DMS53 treated with DMSO at 0.1 percent for 48 hours (cell line): Measurements from ENCODE around the gene LCA5L.
"Not testable (repeated sequence)": the region's sequence is repeated elsewhere in the genome, so short reads cannot be mapped to it uniquely, and the experiment has no call there.

Experiments
- DNase-seq: peaks from one replicate; lab custom pipeline; 2025; ENCODE audit not compliant: unreplicated experiment; lab: John Stamatoyannopoulos, UW

The LCA5L gene

DNA sequence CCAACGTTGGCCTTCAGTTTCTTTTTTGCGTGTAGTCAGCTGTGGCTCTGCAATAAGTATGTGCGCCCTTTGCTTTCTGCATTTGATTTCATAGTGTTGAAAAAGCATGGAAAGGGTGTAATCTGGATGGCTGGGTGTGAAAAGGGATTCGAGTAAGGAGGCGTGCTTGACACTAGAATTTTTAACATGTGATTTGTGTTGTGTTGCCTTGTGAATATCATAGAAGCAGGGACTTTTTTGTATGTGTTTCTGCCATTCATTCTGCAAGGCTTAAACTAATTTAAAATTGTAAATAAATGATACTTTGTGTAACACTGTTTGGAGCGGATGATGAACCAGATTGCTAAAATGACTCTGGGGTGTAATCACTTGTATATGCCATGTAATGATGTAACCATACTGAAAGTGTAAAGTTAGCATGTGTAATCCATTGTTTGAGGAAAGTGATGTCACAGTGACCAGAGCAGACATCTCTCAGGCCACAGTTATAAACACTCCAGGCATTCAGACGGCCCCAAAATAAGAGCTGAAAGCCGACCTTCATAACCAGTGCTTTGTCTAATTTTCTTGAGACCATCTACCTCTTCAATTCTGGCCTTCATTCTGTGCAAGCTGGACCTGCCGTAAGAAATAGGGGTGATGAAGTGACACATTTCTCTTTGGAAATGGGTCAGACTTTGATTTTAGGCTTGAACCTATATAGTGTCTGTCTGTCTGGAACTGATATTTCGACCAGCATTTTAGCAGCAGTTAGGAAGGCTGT, 6.8 kb upstream of the LCA5L start:
- peak; percentile 10 for DNase-seq

DNA sequence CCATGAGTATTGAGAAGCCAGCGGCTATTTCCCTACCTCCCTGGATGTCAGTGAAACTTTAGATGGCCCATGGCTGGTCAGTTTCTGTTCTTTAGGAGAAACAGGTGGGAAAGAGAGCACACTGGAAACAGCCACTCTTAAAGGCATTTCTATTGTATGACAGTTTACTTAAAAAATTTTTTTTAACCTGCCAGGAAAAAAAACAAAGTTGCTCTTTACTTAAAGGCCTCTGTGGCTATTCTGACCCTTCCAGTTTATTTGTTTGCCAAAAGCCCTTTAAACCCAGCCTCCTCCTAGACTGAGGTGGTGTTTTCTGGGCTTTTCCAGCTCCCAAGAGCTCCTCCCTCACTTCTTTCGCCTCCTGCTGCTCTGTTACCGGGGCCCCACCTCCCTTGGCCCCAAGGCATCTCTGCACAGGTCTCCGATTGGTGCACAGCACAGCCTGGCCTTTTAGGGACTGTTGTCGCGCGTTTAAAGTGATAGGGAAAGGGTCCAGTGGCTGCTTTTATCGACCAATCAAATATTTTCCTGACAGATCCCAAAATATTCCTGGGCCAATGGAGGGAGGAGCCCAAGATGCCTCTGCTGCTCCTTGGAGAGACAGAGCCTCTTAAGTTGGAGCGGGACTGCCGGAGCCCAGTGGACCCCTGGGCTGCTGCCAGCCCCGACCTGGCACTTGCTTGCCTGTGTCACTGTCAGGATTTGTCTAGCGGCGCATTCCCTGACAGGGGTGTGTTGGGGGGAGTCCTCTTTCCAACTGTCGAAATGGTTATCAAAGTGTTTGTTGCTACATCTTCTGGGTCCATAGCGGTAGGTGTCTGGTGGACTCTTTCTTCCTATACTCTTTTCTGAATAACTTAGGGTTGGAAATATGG, 6.0 kb upstream of the LCA5L start, which contains the start of gene SH3BGR:
SH3BGR (plus strand) TSS at position 639 of the 875 bp plus-strand sequence; CDS start at position 766, 127 bp downstream.
- no peak for DNase-seq

DNA sequence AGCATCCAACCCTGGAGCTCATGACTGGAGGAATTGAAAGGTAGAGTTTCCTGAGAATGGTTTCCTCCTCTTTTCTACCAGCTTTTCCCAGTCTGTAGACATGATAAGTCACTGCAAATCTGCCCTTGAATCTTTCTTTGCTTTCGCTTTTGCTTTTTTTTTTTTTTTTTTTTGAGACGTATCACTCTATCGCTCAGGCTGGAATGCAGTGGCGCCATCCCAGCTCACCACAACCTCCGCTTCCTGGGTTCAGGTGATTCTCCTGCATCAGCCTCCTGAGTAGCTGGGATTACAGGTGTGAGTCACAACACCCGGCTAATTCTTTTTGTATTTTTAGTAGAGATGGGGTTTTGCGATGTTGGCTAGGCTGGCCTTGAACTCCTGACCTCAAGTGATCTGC, 1.7 kb upstream of the LCA5L start:
- DNase-seq = no peak

- no peak for DNase-seq
Measured at GRCh38 chr21:39444421-39445180, 977 bp downstream of the LCA5L start.

DNA sequence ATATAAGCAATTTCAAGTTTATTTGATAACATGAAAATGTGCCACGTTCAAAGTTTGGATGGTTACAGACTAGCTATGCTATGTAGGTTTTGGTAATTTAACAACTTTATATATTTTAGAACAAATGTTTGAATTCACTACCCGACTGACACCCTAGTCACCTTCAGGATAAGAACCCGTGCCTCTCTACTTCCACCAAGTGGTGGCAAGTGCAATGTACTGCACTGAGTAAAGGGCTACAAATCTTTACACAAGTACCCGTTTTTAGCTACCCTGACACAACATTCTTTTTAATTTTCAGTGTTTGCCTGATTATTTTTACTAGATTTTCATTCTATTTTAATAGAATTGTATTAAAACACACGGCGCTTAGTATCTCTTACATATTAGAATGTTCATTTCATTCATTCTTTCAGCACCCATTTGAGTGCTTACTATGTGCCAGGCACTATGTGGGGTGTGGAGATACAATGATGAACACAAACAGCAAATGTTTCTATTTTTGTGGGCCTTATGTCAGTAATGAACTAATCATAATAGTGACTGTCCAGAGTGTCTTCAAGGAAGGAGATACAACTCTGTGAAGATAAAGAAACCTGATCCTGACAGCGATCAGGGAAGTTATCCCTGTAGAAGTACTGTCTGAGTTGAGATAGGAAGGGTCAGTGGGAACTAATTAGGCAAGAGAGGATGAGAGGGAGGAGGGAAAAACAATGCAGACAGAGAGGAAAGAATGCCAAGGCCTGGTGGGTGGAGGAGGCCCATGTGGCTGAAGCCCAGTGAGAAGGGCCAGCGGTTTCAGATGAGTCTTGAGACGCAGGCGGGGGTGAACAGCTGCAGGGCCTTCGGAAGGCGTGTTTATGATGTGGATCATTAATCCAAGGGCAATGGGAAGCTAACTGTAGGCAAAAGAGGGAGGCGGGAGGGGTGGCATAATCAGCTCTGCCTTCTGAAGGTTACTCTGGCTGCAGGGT, 3.8 kb downstream of the LCA5L start:
- DNase-seq = peak; percentile 12

GRCh38 chr21:39439232-39439631, 6.3 kb downstream of the LCA5L start:
- no peak for DNase-seq

DNA sequence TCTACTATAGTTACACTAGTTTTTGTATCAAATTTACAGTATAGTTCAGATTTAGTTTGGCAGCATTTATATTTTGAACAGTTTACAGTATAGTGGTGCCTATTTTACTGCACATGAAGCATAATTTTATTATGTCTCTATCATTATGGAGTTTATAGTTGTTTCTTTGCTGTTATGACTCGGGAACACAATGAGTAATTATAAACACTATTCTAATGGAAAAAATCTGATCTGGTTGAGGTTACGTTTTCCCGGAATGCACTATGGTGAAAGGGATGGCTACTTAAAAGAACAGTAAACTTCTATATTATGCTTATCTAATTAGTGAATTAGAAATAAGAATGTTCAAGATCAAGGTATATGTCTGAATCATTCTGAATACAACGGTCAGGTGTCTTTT, 10.6 kb downstream of the LCA5L start:
- DNase-seq = no peak

DNA sequence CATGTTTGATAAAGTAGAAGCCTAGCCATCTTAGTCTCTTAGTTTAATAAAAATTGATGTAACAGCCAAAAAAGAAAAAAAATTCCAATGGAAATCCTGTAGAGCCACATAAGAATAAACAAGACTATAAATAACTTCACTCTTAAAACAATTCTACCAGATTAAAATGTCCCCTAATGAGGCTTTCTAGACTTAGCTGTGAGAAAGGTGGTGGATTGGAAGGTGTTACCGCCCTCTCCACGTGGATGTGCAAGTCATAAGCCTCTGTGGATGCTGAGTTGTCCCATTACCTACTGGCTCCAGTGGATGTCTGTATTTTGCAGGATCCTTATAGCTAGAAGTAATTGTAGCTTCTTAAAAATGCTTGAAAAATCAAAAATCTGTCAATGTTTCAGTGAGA, 14.6 kb downstream of the LCA5L start:
- DNase-seq = no peak

DNA sequence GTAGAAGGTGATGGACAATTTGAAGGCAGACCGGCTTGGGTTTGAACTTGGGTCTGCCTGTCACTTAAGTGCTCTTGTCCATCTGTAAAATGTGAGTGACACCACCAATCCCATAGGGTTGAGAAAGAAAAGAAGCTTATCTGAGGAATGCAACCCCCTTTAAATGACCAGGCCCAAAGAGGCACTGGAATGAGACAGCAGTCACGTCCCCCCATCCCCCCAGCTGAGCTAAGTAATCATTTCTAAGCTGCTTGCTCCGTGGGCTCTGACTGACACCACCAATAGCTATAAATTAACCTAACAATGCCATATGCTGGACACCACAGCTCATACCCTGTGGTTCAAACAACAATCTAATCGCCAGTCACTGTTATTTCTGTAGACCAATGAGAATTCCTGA, 15.1 kb downstream of the LCA5L start:
- no peak for DNase-seq

DNA sequence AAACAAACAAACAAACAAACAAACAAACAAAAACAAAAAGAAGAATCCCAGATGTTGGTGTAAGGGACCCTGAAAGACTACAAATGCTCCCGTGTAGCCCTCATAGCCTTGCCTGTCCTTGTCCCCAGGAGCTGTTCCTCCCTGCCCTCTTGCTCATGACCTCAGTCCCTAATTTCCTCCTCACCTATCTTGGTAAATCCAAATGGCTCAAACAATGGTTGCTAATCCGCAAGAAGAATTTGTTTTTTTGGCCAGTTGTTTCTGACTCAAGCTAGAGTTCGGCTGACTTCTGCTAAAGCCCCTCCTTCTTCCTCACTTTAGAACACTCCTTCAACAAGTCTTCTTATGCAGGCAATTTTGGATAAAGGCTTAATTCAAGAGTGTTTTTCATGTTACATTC, 15.6 kb downstream of the LCA5L start:
- no peak for DNase-seq

GRCh38 chr21:39429445-39429844, 16.1 kb downstream of the LCA5L start:
- no peak for DNase-seq

- no peak for DNase-seq
Measured at GRCh38 chr21:39422527-39423241, 22.9 kb downstream of the LCA5L start.

- DNase-seq = not testable (repeated sequence)
Measured at GRCh38 chr21:39419204-39419603, 26.4 kb downstream of the LCA5L start.

DNA sequence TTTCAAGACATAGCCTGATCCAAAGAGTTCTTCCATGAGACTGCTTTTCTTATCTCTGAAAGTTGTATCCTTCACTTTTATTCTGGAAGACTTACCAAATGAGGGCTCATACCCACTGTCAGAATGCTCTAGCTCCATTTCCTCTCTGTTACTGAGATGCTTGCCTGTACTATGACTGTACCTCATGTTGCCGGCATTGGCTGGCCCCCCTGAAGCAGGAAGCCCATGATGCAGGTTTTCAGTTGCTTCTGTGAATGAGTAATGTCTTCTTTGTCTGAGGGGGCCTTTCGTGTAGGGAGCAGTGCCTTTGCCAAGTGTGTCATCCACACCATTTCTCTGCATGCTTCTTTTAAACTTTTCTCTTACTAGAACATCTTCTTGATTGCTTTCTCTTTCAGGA, 39.5 kb downstream of the LCA5L start:
- DNase-seq = no peak

DNA sequence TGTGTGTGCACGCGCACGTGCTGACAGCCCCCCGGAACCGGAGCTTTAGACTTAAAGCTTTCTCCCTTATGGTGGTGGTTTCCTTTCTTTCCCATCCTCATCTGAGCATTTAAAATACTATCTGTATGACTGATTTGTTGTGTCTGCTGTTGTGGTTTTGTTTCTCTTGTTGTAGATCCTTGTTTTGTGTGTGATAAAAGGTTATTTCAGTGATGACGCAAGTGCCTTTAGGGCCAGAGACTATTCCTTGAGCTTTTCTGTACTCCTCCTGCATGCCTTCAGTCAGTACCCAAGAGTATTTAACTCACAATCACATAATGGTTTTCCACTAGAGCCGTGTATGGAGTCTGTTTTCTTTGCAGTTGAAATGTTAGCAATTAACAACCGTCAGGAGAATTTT, 45.4 kb downstream of the LCA5L start:
- DNase-seq = no peak

DNA sequence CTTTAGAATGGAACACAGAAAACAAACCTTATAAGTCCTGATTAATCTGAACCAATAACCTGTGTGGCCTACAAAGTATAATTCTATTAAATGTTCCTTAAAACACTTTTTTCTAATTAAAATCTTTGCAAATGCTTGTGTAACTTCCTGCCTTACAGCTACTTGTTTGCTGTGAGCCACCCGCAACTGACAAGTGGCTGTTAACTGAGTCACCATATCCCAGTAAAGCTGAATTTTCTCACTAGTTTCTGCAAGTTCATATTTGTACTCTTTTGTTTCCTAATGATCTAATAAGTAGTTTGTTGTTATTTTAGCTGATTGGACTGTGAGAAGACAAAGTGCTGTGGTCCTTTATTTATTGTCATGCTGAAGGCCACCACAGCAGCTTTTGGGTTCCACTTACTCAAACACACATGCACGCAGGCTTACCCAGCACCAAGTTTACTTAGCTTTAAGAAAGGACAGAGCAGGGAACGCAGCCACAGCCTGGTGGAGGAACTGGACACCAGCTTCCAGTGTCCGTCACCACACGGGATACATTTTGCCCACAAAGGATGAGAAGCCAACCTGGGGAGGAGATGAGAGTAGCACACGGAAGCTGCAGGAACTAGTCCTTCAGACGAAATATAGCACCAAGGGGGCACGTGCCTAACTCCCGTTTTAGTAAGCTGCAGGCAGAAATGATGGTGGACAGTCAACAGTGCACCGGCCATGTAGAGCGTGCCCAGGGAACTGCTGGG, 47.8 kb downstream of the LCA5L start:
- no peak for DNase-seq

DNA sequence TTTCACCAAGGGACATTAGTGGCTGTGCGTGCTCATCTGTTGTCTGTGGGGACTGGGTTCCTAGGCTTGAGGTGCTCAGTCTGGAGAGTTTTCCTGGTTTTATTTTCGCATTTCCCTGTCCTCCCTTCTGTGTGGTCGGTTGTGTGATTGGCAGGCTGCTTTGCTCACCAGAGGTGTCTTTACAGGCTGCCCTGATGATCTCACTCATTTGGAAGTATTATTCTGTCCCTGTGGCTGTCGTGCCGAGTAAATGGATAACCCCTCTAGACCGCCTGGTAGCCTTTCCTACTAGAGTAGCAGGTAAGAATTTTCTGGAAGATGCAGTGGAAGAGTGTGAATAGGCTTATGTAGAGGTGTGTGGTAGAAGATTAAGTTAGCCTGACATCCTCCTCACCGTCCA, 52.6 kb downstream of the LCA5L start:
- DNase-seq = no peak

- no peak for DNase-seq
Measured at GRCh38 chr21:39390212-39390765, 55.3 kb downstream of the LCA5L start.

- no peak for DNase-seq
Measured at GRCh38 chr21:39388811-39389155, 56.8 kb downstream of the LCA5L start.
